Endodermal cell (in vitro differentiated cells): Measurements from ENCODE around the gene BTG4. TPM values are rescaled to one million over a fixed set of nuclear protein-coding genes. Genes with fewer than 3 reads are reported as not detected.

Source experiments
- DNase-seq: peaks from one replicate; pipeline ENCODE4 v3.0.0-alpha.2; 2017
- H3K27ac ChIP-seq: 2 replicates; pipeline ENCODE4 v1.5.1; 2013; ENCODE audit warnings: mild to moderate bottlenecking, low read depth, low read length, moderate library complexity
- H3K27me3 ChIP-seq: 2 replicates; pipeline ENCODE4 v1.6.1; 2013; ENCODE audit warnings: mild to moderate bottlenecking, low read length, moderate library complexity; ENCODE audit not compliant: insufficient read depth, control insufficient read depth, poor library complexity, severe bottlenecking
- H3K36me3 ChIP-seq: 2 replicates; pipeline ENCODE4 v1.7.0; 2013; ENCODE audit warnings: mild to moderate bottlenecking, low read length, moderate library complexity; ENCODE audit not compliant: control insufficient read depth, insufficient read depth
- H3K4me1 ChIP-seq: one replicate; pipeline ENCODE4 v1.7.0; 2013; ENCODE audit warnings: low read length; ENCODE audit not compliant: control insufficient read depth, insufficient read depth
- H3K4me3 ChIP-seq: 2 replicates; pipeline ENCODE4 v1.5.1; 2013; ENCODE audit warnings: mild to moderate bottlenecking, low read length, moderate library complexity
- H3K9ac ChIP-seq: 2 replicates; pipeline ENCODE4 v1.6.1; 2013; ENCODE audit warnings: mild to moderate bottlenecking, low read length, moderate library complexity; ENCODE audit not compliant: poor library complexity, severe bottlenecking; ENCODE audit errors: extremely low read depth
- H3K9me3 ChIP-seq: 2 replicates; pipeline ENCODE4 v1.6.1; 2013; ENCODE audit warnings: mild to moderate bottlenecking, low read length, moderate library complexity; ENCODE audit not compliant: control insufficient read depth
- H3K27ac Mint-ChIP-seq: 2 replicates; pipeline ENCODE4 v1.8.0; 2020; ENCODE audit warnings: mixed read lengths
- H3K27me3 Mint-ChIP-seq: 2 replicates; pipeline ENCODE4 v1.8.0; 2021; ENCODE audit warnings: mild to moderate bottlenecking, mixed read lengths; ENCODE audit not compliant: insufficient read depth
- H3K36me3 Mint-ChIP-seq: 2 replicates; pipeline ENCODE4 v1.8.0; 2020; ENCODE audit warnings: low read depth, mixed read lengths
- H3K4me1 Mint-ChIP-seq: 2 replicates; pipeline ENCODE4 v1.8.0; 2020; ENCODE audit warnings: mixed read lengths
- H3K4me3 Mint-ChIP-seq: 2 replicates; pipeline ENCODE4 v1.8.0; 2020; ENCODE audit warnings: mild to moderate bottlenecking, moderate library complexity, mixed read lengths
- H3K9me3 Mint-ChIP-seq: 2 replicates; pipeline ENCODE4 v1.8.0; 2020; ENCODE audit warnings: mild to moderate bottlenecking, mixed read lengths
- CTCF ChIP-seq: fragments of 200-600 bp; sonication (generic); conservative IDR thresholded peaks from 2 replicates; pipeline ENCODE4 v1.5.0; 2021; ENCODE audit warnings: antibody characterized with exemption, mild to moderate bottlenecking
- WGBS, 2 experiments: methylation state at CpG; one replicate each; pipeline versions ENCODE4 v1.1.5 to v1.1.7; 2013; ENCODE audit warnings: missing lambda C conversion rate in 2 of 2, mixed read lengths in 1 of 2; ENCODE audit not compliant: insufficient coverage in 1 of 2, insufficient read length in 1 of 2; 5-methylcytosine and 5-hydroxymethylcytosine counted together
- total RNA-seq, 2 donors: library from RNA; stranded (reverse); fragmentation: NEBNext Ultra II Directional in 1 of 2; extraction: Animal tissue kit (Norgen Biotek cat#: 25700) in 1 of 2; gene quantifications; 2 replicates in 1 of 2; 3 replicates in 1 of 2; pipeline ENCODE4 v1.2.1, GENCODE V29; 2021

The BTG4 gene
- total RNA-seq, 2 donors from 2014 or later, result not detected

GRCh38 chr11:111540114-111540936 is 28.1 kb upstream of the BTG4 start, which contains the start of gene LAYN:
LAYN (plus strand) TSS chr11:111540720; CDS start chr11:111540844, 124 bp downstream.
- peak; percentile 83 for DNase-seq
- Histone ChIP-seq H3K36me3 (no peaks in the 10 kb centered on the region), H3K27ac (no peak within 1 kb of the TSS), H3K27me3 (peaks cover 91% of the 10 kb centered on the region), H3K9ac (peak within 1 kb of the TSS; percentile 17), H3K4me3 (peak within 1 kb of the TSS; percentile 77), H3K4me1 (no peaks in the 10 kb centered on the region), H3K9me3 (peaks cover 6% of the 10 kb centered on the region)
- TF ChIP-seq CTCF, result no peak
- Mint-ChIP-seq H3K4me1 (peaks cover 21% of the 10 kb centered on the region), H3K27ac (no peak within 1 kb of the TSS), H3K9me3 (no peaks in the 10 kb centered on the region), H3K4me3 (peak within 1 kb of the TSS; percentile 58), H3K36me3 (no peaks in the 10 kb centered on the region), H3K27me3 (peaks cover 88% of the 10 kb centered on the region)
- 7 to 9% methylated on average over 29 to 70 of the region's 70 CpGs for WGBS, 2 experiments

- Mint-ChIP-seq H3K4me1 (peaks cover 21% of the 10 kb centered on the region), H3K27ac (no peak overlapping the region), H3K4me3 (peak overlapping the region; percentile 58), H3K9me3 (no peaks in the 10 kb centered on the region), H3K36me3 (no peaks in the 10 kb centered on the region), H3K27me3 (peaks cover 94% of the 10 kb centered on the region)
- Histone ChIP-seq H3K27ac (no peak overlapping the region), H3K4me1 (no peaks in the 10 kb centered on the region), H3K9ac (no peak overlapping the region), H3K4me3 (peak overlapping the region; percentile 77), H3K9me3 (peaks cover 6% of the 10 kb centered on the region), H3K36me3 (no peaks in the 10 kb centered on the region), H3K27me3 (peaks cover 96% of the 10 kb centered on the region)
- WGBS, 2 experiments, result 86 to 87% methylated on average over 4 to 9 of the region's 9 CpGs
- no peak for DNase-seq
- TF ChIP-seq CTCF, result no peak
Observed at GRCh38 chr11:111539426-111540113, 27.4 kb upstream of the BTG4 start.

DNA sequence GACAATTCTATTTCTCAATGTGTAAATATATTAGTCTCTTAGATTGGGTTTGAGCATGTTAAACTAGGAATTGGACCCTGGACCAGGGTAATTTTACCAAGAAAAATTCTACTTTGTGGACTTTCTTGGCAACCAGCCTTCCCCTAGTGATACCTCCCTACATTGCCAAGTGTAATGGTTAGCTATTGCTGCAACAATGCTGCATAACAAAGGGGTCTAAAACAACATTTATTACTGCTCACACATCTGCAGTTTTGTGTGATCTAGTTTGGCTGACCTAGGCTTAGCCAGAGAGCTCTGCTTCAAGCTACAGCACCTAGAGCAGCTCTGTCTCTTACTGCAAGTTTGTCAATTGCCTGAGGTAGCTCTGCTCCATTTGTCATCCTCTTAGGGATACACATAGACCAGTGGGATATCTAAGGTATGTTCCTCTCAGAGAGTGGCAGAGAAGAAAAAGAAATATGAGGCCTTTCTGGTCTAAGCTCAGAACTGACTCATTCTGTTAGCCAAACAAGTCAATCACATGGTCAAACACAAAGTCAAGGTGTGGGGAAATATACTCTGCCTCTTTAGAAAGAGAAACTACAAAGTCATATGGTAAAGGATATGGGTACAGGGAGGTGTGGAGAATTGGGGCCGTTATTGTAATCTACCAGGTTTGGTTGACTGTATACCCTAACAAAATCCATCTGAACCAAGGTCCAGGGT is 26.4 kb upstream of the BTG4 start:
- Histone ChIP-seq H3K4me3 (no peak overlapping the region), H3K4me1 (no peaks in the 10 kb centered on the region), H3K9me3 (peaks cover 6% of the 10 kb centered on the region), H3K36me3 (no peaks in the 10 kb centered on the region), H3K27ac (no peak overlapping the region), H3K27me3 (peaks cover 92% of the 10 kb centered on the region), H3K9ac (no peak overlapping the region)
- no peak overlapping the region for H3K4me3 Mint-ChIP-seq
- H3K27ac Mint-ChIP-seq, result no peak overlapping the region
- no peaks in the 10 kb centered on the region for H3K36me3 Mint-ChIP-seq
- H3K9me3 Mint-ChIP-seq, result no peaks in the 10 kb centered on the region
- no peak for DNase-seq
- no peak for TF ChIP-seq CTCF
- peaks cover 94% of the 10 kb centered on the region for H3K27me3 Mint-ChIP-seq
- 88% methylated on average over 1 of the region's 1 CpG; no CpG with 5 or more reads in 1 of the 2 experiments for WGBS, 2 experiments
- H3K4me1 Mint-ChIP-seq, result peaks cover 21% of the 10 kb centered on the region
